Hepatocyte (in vitro differentiated cells): ENCODE data around the gene RENBP. TPM values are rescaled to one million over a fixed set of nuclear protein-coding genes. Genes with fewer than 3 reads are reported as not detected.

Experiments used
- DNase-seq: peaks from one replicate; pipeline ENCODE4 v3.0.0-alpha.2; 2016; ENCODE audit warnings: low spot score
- H2AFZ ChIP-seq: fragments of 200-600 bp; sonication (generic); 2 replicates; pipeline ENCODE4 v1.6.0; 2016; ENCODE audit warnings: antibody characterized with exemption, mild to moderate bottlenecking
- H3K27ac ChIP-seq: fragments of 200-600 bp; sonication (generic); 2 replicates; pipeline ENCODE4 v1.5.1; 2016; ENCODE audit warnings: mild to moderate bottlenecking
- H3K27me3 ChIP-seq: fragments of 200-600 bp; sonication (generic); 2 replicates; pipeline ENCODE4 v1.6.1; 2016
- H3K36me3 ChIP-seq: fragments of 200-600 bp; sonication (generic); replicated peaks from 2 replicates; pipeline ENCODE4 v1.5.1; 2016; ENCODE audit warnings: low read depth; ENCODE audit not compliant: insufficient read depth
- H3K4me1 ChIP-seq: fragments of 200-600 bp; sonication (generic); 2 replicates; pipeline ENCODE4 v1.5.1; 2016; ENCODE audit warnings: mild to moderate bottlenecking, moderate library complexity; ENCODE audit not compliant: insufficient read depth
- H3K4me2 ChIP-seq: fragments of 200-600 bp; sonication (generic); 2 replicates; pipeline ENCODE4 v1.6.0; 2016
- H3K4me3 ChIP-seq: fragments of 200-600 bp; sonication (generic); 2 replicates; pipeline ENCODE4 v1.5.1; 2016; ENCODE audit warnings: mild to moderate bottlenecking
- H3K79me2 ChIP-seq: fragments of 200-600 bp; sonication (generic); 2 replicates; pipeline ENCODE4 v1.6.0; 2017; ENCODE audit warnings: mild to moderate bottlenecking
- H3K9me2 ChIP-seq: fragments of 200-600 bp; sonication (generic); replicated peaks from 2 replicates; pipeline ENCODE4 v1.6.0; 2017; ENCODE audit warnings: mild to moderate bottlenecking; ENCODE audit not compliant: insufficient read depth
- H3K9me3 ChIP-seq: fragments of 200-600 bp; sonication (generic); 2 replicates; pipeline ENCODE4 v1.5.1; 2016; ENCODE audit warnings: low read depth, mild to moderate bottlenecking
- H4K20me1 ChIP-seq: fragments of 200-600 bp; sonication (generic); 2 replicates; pipeline ENCODE4 v1.6.0; 2016; ENCODE audit warnings: mild to moderate bottlenecking; ENCODE audit not compliant: insufficient read depth, poor library complexity, severe bottlenecking
- EZH2 ChIP-seq: fragments of 200-600 bp; sonication (generic); IDR thresholded peaks from 2 replicates; pipeline ENCODE4 v1.6.1; 2016; ENCODE audit warnings: antibody characterized with exemption, mild to moderate bottlenecking, borderline replicate concordance
- EZH2phosphoT487 ChIP-seq: fragments of 200-600 bp; sonication (generic); IDR thresholded peaks from one replicate; pipeline ENCODE4 v1.6.1; 2018; ENCODE audit warnings: antibody characterized with exemption, mild to moderate bottlenecking, low read depth, moderate library complexity; ENCODE audit not compliant: unreplicated experiment, severe bottlenecking
- WGBS: methylation state at CpG from one replicate; pipeline ENCODE4 v1.1.6; 2016; ENCODE audit warnings: low lambda C conversion rate; ENCODE audit errors: missing lambda C conversion rate; 5-methylcytosine and 5-hydroxymethylcytosine counted together
- polyA plus RNA-seq: library from polyadenylated mRNA; unstranded; fragments of >200 nt; fragmentation: Nextera tagmentation; extraction: Ambion mirVana; gene quantifications from 2 replicates; pipeline ENCODE4 v1.2.1, GENCODE V29; 2016
- total RNA-seq: library from RNA; depleted of rRNA; stranded (reverse); fragments of >200 nt; gene quantifications from 2 replicates; pipeline ENCODE4 v1.2.3, GENCODE V29; 2014
- TF ChIP-seq, protein P1 (sequence below): fragments of 200-600 bp; sonication (generic); IDR thresholded peaks from 2 replicates; pipeline ENCODE4 v1.5.1; 2016; ENCODE audit warnings: antibody characterized with exemption, mild to moderate bottlenecking; ENCODE audit not compliant: poor library complexity

The RENBP gene
- total and polyA plus RNA-seq, 2 experiments from 2014 or later: 5.8 to 22.8 TPM

GRCh38 chrX:153927672-153927921 is 16.8 kb downstream of the RENBP start:
- TF ChIP-seq, protein P1, sequence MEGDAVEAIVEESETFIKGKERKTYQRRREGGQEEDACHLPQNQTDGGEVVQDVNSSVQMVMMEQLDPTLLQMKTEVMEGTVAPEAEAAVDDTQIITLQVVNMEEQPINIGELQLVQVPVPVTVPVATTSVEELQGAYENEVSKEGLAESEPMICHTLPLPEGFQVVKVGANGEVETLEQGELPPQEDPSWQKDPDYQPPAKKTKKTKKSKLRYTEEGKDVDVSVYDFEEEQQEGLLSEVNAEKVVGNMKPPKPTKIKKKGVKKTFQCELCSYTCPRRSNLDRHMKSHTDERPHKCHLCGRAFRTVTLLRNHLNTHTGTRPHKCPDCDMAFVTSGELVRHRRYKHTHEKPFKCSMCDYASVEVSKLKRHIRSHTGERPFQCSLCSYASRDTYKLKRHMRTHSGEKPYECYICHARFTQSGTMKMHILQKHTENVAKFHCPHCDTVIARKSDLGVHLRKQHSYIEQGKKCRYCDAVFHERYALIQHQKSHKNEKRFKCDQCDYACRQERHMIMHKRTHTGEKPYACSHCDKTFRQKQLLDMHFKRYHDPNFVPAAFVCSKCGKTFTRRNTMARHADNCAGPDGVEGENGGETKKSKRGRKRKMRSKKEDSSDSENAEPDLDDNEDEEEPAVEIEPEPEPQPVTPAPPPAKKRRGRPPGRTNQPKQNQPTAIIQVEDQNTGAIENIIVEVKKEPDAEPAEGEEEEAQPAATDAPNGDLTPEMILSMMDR: no peak
- 36% methylated on average over 8 of the region's 8 CpGs for WGBS

GRCh38 chrX:153926858-153927671 is 17.4 kb downstream of the RENBP start:
- Histone ChIP-seq H3K9me3 (no peaks in the 10 kb centered on the region), H3K36me3 (no peaks in the 10 kb centered on the region), H4K20me1 (no peaks in the 10 kb centered on the region), H3K27me3 (no peaks in the 10 kb centered on the region), H3K4me1 (peaks cover 7% of the 10 kb centered on the region), H2AFZ (no peak overlapping the region), H3K79me2 (no peaks in the 10 kb centered on the region), H3K4me2 (peak overlapping the region; percentile 85), H3K4me3 (peak overlapping the region; percentile 38), H3K27ac (peak overlapping the region; percentile 95), H3K9me2 (no peaks in the 10 kb centered on the region)
- TF ChIP-seq, protein P1: no peak
- no peak for TF ChIP-seq EZH2
- TF ChIP-seq EZH2phosphoT487: no peak
- DNase-seq: peak; percentile 41
- WGBS: 54% methylated on average over 31 of the region's 31 CpGs

More at GRCh38 chrX:153927672-153927921, 16.8 kb downstream of the RENBP start:
- Histone ChIP-seq H3K9me3 (no peaks in the 10 kb centered on the region), H3K27me3 (no peaks in the 10 kb centered on the region), H3K79me2 (peaks cover 1% of the 10 kb centered on the region), H3K4me2 (peak overlapping the region; percentile 85), H3K4me1 (peaks cover 7% of the 10 kb centered on the region), H3K27ac (peak overlapping the region; percentile 95), H3K4me3 (peak overlapping the region; percentile 38), H3K9me2 (no peaks in the 10 kb centered on the region), H4K20me1 (no peaks in the 10 kb centered on the region), H2AFZ (no peak overlapping the region), H3K36me3 (no peaks in the 10 kb centered on the region)
- no peak for DNase-seq

GRCh38 chrX:153926552-153926857 is 17.9 kb downstream of the RENBP start:
- H3K4me1 ChIP-seq: peaks cover 7% of the 10 kb centered on the region
- H3K4me3 ChIP-seq: no peak overlapping the region
- 46% methylated on average over 4 of the region's 4 CpGs for WGBS
- no peak for DNase-seq
- H3K4me2 ChIP-seq: peak overlapping the region; percentile 85
- no peaks in the 10 kb centered on the region for H4K20me1 ChIP-seq
- peak overlapping the region; percentile 95 for H3K27ac ChIP-seq
- H3K9me3 ChIP-seq: no peaks in the 10 kb centered on the region
- H3K27me3 ChIP-seq: no peaks in the 10 kb centered on the region
- H3K9me2 ChIP-seq: no peaks in the 10 kb centered on the region
- H3K36me3 ChIP-seq: no peaks in the 10 kb centered on the region
- TF ChIP-seq EZH2phosphoT487 (no peak), EZH2 (no peak)
- TF ChIP-seq, protein P1: no peak
- no peaks in the 10 kb centered on the region for H3K79me2 ChIP-seq
- no peak overlapping the region for H2AFZ ChIP-seq
